Parathyroid adenoma (tissue), 2 donors: Measurements from ENCODE around the gene ECM2.

Experiments used
- H2AFZ ChIP-seq: fragments of 300-600 bp; sonication (generic); one replicate; pipeline ENCODE4 v1.7.0; 2017; ENCODE audit warnings: antibody characterized with exemption, mild to moderate bottlenecking
- H3K27ac ChIP-seq: fragments of 300-600 bp; sonication (generic); one replicate; pipeline ENCODE4 v1.7.0; 2017
- H3K27me3 ChIP-seq: fragments of 300-600 bp; sonication (generic); one replicate; pipeline ENCODE4 v1.7.0; 2017; ENCODE audit warnings: low read length; ENCODE audit not compliant: control insufficient read depth, insufficient read depth
- H3K36me3 ChIP-seq: fragments of 300-600 bp; sonication (generic); one replicate; pipeline ENCODE4 v1.7.0; 2017; ENCODE audit warnings: low read length; ENCODE audit not compliant: control insufficient read depth, insufficient read depth
- H3K4me1 ChIP-seq: fragments of 300-600 bp; sonication (generic); one replicate; pipeline ENCODE4 v1.7.0; 2017; ENCODE audit warnings: control low read depth
- H3K4me2 ChIP-seq: fragments of 300-600 bp; sonication (generic); one replicate; pipeline ENCODE4 v1.7.0; 2017; ENCODE audit warnings: low read length
- H3K4me3 ChIP-seq: fragments of 300-600 bp; sonication (generic); one replicate; pipeline ENCODE4 v1.7.0; 2017; ENCODE audit warnings: low read depth, low read length
- H3K79me2 ChIP-seq: fragments of 300-600 bp; sonication (generic); one replicate; pipeline ENCODE4 v1.7.0; 2017; ENCODE audit warnings: control low read depth
- H3K9ac ChIP-seq: fragments of 300-600 bp; sonication (generic); one replicate; pipeline ENCODE4 v1.7.0; 2017; ENCODE audit warnings: mild to moderate bottlenecking
- H3K9me3 ChIP-seq: fragments of 300-600 bp; sonication (generic); one replicate; pipeline ENCODE4 v1.7.0; 2017; ENCODE audit warnings: low read length; ENCODE audit not compliant: control insufficient read depth
- TF ChIP-seq, protein P1 (sequence below): fragments of 300-600 bp; sonication (generic); IDR thresholded peaks from one replicate; pipeline ENCODE4 v1.7.0; 2017; ENCODE audit warnings: antibody characterized with exemption, mild to moderate bottlenecking
- donor health status: primary hyperparathyroidism.

Gene ECM2

DNA sequence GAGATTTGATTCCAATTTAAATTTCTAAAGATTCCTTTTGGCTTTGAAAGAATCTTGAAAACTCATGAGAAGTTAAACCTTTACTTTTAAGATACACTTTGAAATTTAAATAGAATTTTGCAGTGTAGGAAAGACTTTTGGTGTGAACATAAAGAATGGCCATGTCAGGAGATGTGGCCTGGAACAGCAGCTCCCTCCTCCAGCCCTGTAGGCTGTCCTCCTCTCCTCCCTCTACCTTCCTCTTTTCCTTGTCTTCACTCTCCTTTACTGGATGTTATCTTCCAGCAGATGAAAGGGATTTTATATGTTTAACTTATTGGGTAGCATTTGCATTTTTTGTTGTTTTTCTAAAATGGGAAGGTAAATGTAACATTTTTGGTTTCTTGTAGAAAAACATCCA lies 72.4 kb downstream of the ECM2 start:
- Histone ChIP-seq H3K4me1 (no peaks in the 10 kb centered on the region), H3K9ac (no peak overlapping the region), H3K4me3 (no peak overlapping the region), H3K9me3 (no peaks in the 10 kb centered on the region), H3K79me2 (no peaks in the 10 kb centered on the region), H3K27ac (no peak overlapping the region), H3K4me2 (no peak overlapping the region), H2AFZ (no peak overlapping the region), H3K36me3 (no peaks in the 10 kb centered on the region), H3K27me3 (no peaks in the 10 kb centered on the region)
- TF ChIP-seq, protein P1, sequence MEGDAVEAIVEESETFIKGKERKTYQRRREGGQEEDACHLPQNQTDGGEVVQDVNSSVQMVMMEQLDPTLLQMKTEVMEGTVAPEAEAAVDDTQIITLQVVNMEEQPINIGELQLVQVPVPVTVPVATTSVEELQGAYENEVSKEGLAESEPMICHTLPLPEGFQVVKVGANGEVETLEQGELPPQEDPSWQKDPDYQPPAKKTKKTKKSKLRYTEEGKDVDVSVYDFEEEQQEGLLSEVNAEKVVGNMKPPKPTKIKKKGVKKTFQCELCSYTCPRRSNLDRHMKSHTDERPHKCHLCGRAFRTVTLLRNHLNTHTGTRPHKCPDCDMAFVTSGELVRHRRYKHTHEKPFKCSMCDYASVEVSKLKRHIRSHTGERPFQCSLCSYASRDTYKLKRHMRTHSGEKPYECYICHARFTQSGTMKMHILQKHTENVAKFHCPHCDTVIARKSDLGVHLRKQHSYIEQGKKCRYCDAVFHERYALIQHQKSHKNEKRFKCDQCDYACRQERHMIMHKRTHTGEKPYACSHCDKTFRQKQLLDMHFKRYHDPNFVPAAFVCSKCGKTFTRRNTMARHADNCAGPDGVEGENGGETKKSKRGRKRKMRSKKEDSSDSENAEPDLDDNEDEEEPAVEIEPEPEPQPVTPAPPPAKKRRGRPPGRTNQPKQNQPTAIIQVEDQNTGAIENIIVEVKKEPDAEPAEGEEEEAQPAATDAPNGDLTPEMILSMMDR = no peak

DNA sequence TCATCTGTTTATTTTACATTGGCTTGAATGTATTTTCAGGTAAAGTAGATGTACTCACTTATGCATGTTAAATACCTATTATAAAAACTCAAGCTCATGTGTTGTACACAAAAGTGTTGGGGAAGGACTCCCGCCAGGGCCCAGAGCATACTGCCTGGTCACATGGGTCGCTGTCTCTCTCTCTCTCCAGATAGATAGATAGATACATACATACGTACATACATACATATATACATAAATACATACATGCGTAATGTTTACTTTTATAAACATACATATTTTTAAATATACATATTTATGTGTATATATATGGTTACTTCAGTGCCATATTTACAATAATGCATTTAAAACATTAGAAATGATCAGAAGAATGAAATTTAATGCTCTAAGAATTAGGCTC lies 78.2 kb downstream of the ECM2 start:
- Histone ChIP-seq H3K27me3 (no peaks in the 10 kb centered on the region), H3K36me3 (no peaks in the 10 kb centered on the region), H3K4me3 (no peak overlapping the region), H3K4me1 (no peaks in the 10 kb centered on the region), H3K9ac (no peak overlapping the region), H3K79me2 (no peaks in the 10 kb centered on the region), H2AFZ (no peak overlapping the region), H3K4me2 (no peak overlapping the region), H3K9me3 (no peaks in the 10 kb centered on the region), H3K27ac (no peak overlapping the region)
- TF ChIP-seq, protein P1 = no peak

DNA sequence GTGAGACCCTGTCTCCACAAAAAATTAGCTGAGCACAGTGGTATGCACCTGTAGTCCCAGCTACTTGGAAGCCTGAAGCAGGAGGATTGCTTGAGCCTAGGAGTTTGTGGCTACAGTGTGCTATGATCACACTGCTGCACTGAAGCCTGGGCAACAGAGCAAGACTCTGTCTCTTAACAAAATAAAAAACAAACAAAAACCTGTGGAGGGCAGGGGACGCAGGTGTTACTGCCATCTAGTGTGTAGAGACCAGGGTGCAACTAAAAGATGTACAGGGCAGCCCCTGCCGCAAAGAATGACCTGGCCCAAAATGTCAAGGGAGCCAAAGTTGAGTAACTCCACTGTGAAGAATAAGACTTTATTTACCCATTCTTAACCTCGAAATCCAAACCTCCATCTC lies 80.6 kb downstream of the ECM2 start:
- Histone ChIP-seq H3K4me1 (no peaks in the 10 kb centered on the region), H3K36me3 (no peaks in the 10 kb centered on the region), H3K9me3 (no peaks in the 10 kb centered on the region), H3K9ac (no peak overlapping the region), H3K4me2 (no peak overlapping the region), H3K4me3 (no peak overlapping the region), H2AFZ (no peak overlapping the region), H3K79me2 (no peaks in the 10 kb centered on the region), H3K27me3 (no peaks in the 10 kb centered on the region), H3K27ac (no peak overlapping the region)
- TF ChIP-seq, protein P1 = no peak

DNA sequence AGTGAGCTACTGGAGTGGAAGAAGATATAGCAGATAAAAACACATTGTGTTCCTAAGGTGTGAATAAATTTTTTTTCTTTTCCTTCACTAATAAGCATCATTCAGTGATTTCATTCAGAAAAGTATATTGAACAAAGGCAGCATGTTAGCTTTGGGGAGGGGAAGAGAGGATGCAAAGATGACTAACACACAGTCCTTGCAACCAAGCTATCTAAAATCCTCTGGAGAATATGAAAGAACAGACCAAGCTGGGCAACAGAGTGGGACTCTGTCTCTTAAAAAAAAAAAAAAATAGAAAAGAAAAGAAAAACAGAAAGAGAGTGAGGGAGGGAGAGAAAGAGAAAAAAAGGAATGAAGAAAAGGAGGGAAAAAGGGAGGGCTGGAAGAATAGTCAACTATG lies 89.3 kb downstream of the ECM2 start:
- TF ChIP-seq, protein P1 = no peak
- no peak overlapping the region for H3K4me2 ChIP-seq

More for the DNA sequence above, 89.3 kb downstream of the ECM2 start:
- H3K4me1 ChIP-seq = no peaks in the 10 kb centered on the region
- H3K9ac ChIP-seq = no peak overlapping the region
- H3K79me2 ChIP-seq = no peaks in the 10 kb centered on the region
- H3K4me3 ChIP-seq = no peak overlapping the region
- no peak overlapping the region for H2AFZ ChIP-seq
- H3K27ac ChIP-seq = no peak overlapping the region
- no peaks in the 10 kb centered on the region for H3K36me3 ChIP-seq
- no peaks in the 10 kb centered on the region for H3K27me3 ChIP-seq
- no peaks in the 10 kb centered on the region for H3K9me3 ChIP-seq
